Measurements from ENCODE around the gene ATL1. TPM values are rescaled to one million over a fixed set of nuclear protein-coding genes. Genes with fewer than 3 reads are reported as not detected.
"Not testable (repeated sequence)": the region's sequence is repeated elsewhere in the genome, so short reads cannot be mapped to it uniquely, and the experiment has no call there.

The ATL1 gene
- total RNA-seq, 6 experiments from 2014 or later: 0.35 to 0.92 (median 0.48) TPM

DNA sequence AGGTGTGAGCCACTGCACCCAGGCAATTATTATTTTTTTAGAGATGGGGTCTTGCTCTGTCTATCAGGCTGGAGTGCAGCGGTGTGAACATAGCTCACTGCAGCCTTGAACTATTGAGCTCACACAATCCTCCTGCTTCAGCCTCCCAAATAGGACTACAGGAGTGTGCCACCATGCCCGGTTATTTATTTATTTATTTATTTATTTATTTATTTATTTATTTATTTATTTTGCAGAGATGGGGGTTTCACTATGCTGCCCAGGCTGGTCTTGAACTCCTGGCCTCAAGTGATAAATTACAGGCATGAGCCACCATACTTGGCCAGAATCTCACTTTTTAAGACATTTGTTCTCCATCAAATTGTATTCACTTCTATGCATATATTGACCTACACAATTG is 56.3 kb downstream of the ATL1 start:
- Mint-ChIP-seq H3K9me3 (no peaks in the 10 kb centered on the region), H3K4me3 (no peak overlapping the region), H3K36me3 (ENCODE audit: low read depth) (no peaks in the 10 kb centered on the region), H3K27ac (no peak overlapping the region), H3K27me3 (ENCODE audit: insufficient read depth) (no peaks in the 10 kb centered on the region), H3K4me1 (ENCODE audit: low read depth) (peaks cover 15% of the 10 kb centered on the region)
- DNase-seq: no peak
- TF ChIP-seq, protein P1, sequence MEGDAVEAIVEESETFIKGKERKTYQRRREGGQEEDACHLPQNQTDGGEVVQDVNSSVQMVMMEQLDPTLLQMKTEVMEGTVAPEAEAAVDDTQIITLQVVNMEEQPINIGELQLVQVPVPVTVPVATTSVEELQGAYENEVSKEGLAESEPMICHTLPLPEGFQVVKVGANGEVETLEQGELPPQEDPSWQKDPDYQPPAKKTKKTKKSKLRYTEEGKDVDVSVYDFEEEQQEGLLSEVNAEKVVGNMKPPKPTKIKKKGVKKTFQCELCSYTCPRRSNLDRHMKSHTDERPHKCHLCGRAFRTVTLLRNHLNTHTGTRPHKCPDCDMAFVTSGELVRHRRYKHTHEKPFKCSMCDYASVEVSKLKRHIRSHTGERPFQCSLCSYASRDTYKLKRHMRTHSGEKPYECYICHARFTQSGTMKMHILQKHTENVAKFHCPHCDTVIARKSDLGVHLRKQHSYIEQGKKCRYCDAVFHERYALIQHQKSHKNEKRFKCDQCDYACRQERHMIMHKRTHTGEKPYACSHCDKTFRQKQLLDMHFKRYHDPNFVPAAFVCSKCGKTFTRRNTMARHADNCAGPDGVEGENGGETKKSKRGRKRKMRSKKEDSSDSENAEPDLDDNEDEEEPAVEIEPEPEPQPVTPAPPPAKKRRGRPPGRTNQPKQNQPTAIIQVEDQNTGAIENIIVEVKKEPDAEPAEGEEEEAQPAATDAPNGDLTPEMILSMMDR (IDR thresholded peaks at IDR 0.05): no peak

- no peaks in the 10 kb centered on the region for H3K36me3 Mint-ChIP-seq (ENCODE audit: low read depth)
- no peaks in the 10 kb centered on the region for H3K27me3 Mint-ChIP-seq (ENCODE audit: insufficient read depth)
- DNase-seq: peak; percentile 57
- no peak overlapping the region for H3K27ac Mint-ChIP-seq
- TF ChIP-seq, protein P1 (IDR thresholded peaks at IDR 0.05): peak; percentile 82
- H3K9me3 Mint-ChIP-seq: no peaks in the 10 kb centered on the region
- no peak overlapping the region for H3K4me3 Mint-ChIP-seq
- H3K4me1 Mint-ChIP-seq (ENCODE audit: low read depth): peaks cover 15% of the 10 kb centered on the region
Measured at GRCh38 chr14:50619569-50620141, 59.7 kb downstream of the ATL1 start.

GRCh38 chr14:50620341-50620740 is 60.4 kb downstream of the ATL1 start:
- no peak for DNase-seq
- Mint-ChIP-seq H3K4me1 (ENCODE audit: low read depth) (peaks cover 15% of the 10 kb centered on the region), H3K27ac (no peak overlapping the region)

GRCh38 chr14:50622978-50623377 is 63.0 kb downstream of the ATL1 start:
- Mint-ChIP-seq H3K4me3 (no peak overlapping the region), H3K4me1 (ENCODE audit: low read depth) (peaks cover 15% of the 10 kb centered on the region), H3K9me3 (no peaks in the 10 kb centered on the region), H3K27ac (no peak overlapping the region), H3K27me3 (ENCODE audit: insufficient read depth) (no peaks in the 10 kb centered on the region), H3K36me3 (ENCODE audit: low read depth) (0 out of 2 replicates have a peak, but pooled peaks cover 5% of the 10 kb centered on the region)
- no peak for DNase-seq
- TF ChIP-seq, protein P1 (IDR thresholded peaks at IDR 0.05): no peak

More at GRCh38 chr14:50620341-50620740, 60.4 kb downstream of the ATL1 start:
- no peaks in the 10 kb centered on the region for H3K9me3 Mint-ChIP-seq
- no peak overlapping the region for H3K4me3 Mint-ChIP-seq
- TF ChIP-seq, protein P1 (IDR thresholded peaks at IDR 0.05): no peak
- H3K36me3 Mint-ChIP-seq (ENCODE audit: low read depth): no peaks in the 10 kb centered on the region
- no peaks in the 10 kb centered on the region for H3K27me3 Mint-ChIP-seq (ENCODE audit: insufficient read depth)

DNA sequence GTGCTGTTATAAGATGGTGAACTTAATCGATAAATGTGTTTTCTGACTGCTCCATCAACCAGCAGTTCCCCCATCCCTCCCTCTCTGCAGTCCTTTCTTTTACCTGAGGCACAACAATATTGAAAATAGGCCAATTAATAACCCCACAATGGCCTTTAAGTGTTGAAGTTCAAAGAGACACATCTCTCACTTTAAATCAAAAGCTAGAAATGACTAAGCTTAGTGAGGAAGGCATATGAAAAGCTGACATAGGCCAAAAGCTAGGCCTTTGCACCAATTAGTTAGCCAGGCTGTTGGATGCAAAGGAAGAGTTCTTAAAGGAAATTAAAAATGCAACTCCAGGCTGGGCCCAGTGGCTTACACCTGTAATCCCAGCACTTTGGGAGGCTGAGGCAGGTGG is 64.5 kb downstream of the ATL1 start:
- TF ChIP-seq, protein P1 (IDR thresholded peaks at IDR 0.05): no peak
- no peak overlapping the region for H3K4me3 Mint-ChIP-seq
- H3K27ac Mint-ChIP-seq: no peak overlapping the region

DNA sequence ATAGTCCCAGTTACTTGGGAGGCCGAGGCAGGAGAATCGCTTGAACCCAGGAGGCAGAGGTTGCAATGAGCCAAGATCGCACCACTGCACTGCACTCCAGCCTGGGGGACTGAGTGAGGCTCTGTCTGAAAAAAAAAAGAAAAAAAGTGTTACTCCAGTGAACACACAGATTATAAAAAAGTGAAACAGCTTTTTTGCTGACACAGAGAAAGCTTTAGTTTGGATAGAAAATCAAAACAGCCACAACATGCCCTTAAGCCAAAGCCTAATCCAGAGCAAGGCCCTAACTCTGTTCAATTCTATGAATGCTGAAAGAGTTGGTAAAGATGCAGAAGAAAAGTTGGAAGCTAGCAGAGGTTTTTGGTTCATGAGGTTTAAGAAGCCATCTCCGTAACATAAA is 65.0 kb downstream of the ATL1 start:
- H3K9me3 Mint-ChIP-seq; H3K27me3 Mint-ChIP-seq (ENCODE audit: insufficient read depth); H3K4me3 Mint-ChIP-seq; H3K36me3 Mint-ChIP-seq (ENCODE audit: low read depth); H3K4me1 Mint-ChIP-seq (ENCODE audit: low read depth); H3K27ac Mint-ChIP-seq; DNase-seq: not testable (repeated sequence)

More for the DNA sequence above, 64.5 kb downstream of the ATL1 start:
- Mint-ChIP-seq H3K4me1 (ENCODE audit: low read depth) (peaks cover 14% of the 10 kb centered on the region), H3K36me3 (ENCODE audit: low read depth) (0 out of 2 replicates have a peak, but pooled peaks cover 5% of the 10 kb centered on the region), H3K9me3 (no peaks in the 10 kb centered on the region), H3K27me3 (ENCODE audit: insufficient read depth) (no peaks in the 10 kb centered on the region)
- DNase-seq: no peak
